ENCODE data around the gene YEATS4.

YEATS4 gene

GRCh38 chr12:69440016-69440415 is 80.5 kb downstream of the YEATS4 start:
- no peak for DNase-seq
